Heart right ventricle (tissue), 16 donors: ENCODE measurements around the gene PRSS48. TPM values are rescaled to one million over a fixed set of nuclear protein-coding genes. Genes with fewer than 3 reads are reported as not detected.
"Not testable (repeated sequence)": the region's sequence is repeated elsewhere in the genome, so short reads cannot be mapped to it uniquely, and the experiment has no call there.

Experiments used
- ATAC-seq, 8 donors: fragments of 200-7000 bp; cut with Tn5 transposase; one replicate each; pipeline ENCODE4 v1.9.1; 2020; ENCODE audit warnings: mild to moderate bottlenecking in 8 of 8, moderate library complexity in 8 of 8, moderate number of reproducible peaks in 1 of 8
- DNase-seq, 2 donors: peaks; one replicate each; pipeline ENCODE4 v3.0.0-alpha.2; 2020
- H3K27ac ChIP-seq, 10 donors: fragments of 200-600 bp; sonication (generic) in 2 of 10; one replicate each; pipeline versions ENCODE4 v1.5.0 to v1.8.0; 2020 to 2022; ENCODE audit warnings: mild to moderate bottlenecking in 3 of 10
- H3K27me3 ChIP-seq, 7 donors: fragments of 200-600 bp; one replicate each; pipeline ENCODE4 v1.8.0; 2021 to 2022; ENCODE audit warnings: mild to moderate bottlenecking in 2 of 7
- H3K36me3 ChIP-seq, 9 donors: fragments of 200-600 bp; sonication (generic) in 1 of 9; one replicate each; pipeline versions ENCODE4 v1.5.0 to v1.8.0; 2020 to 2022; ENCODE audit warnings: mild to moderate bottlenecking in 2 of 9
- H3K4me1 ChIP-seq, 9 donors: fragments of 200-600 bp; sonication (generic) in 1 of 9; one replicate each; pipeline versions ENCODE4 v1.5.0 to v1.8.0; 2020 to 2022; ENCODE audit warnings: mild to moderate bottlenecking in 4 of 9
- H3K4me3 ChIP-seq, 10 donors: fragments of 200-600 bp; sonication (generic) in 2 of 10; one replicate each; pipeline versions ENCODE4 v1.5.0 to v1.8.0; 2020 to 2022; ENCODE audit warnings: mild to moderate bottlenecking in 7 of 10, moderate library complexity in 2 of 10
- H3K9me3 ChIP-seq, 11 donors: fragments of 200-600 bp in 10 of 11; sonication (generic) in 2 of 11; one replicate each; pipeline versions ENCODE4 v1.5.0 to v1.8.0; 2013 to 2022; ENCODE audit warnings: mild to moderate bottlenecking in 2 of 11, control low read depth in 1 of 11, moderate library complexity in 1 of 11
- CTCF ChIP-seq, 9 donors: fragments of 200-600 bp; sonication (generic) in 2 of 9; IDR thresholded peaks; one replicate each; pipeline versions ENCODE4 v1.5.0 to v1.8.0; 2021 to 2022; ENCODE audit warnings: antibody characterized with exemption in 9 of 9, mild to moderate bottlenecking in 5 of 9, moderate library complexity in 1 of 9
- WGBS, 2 donors: extraction: QIAGEN DNeasy Blood & Tissue Kit; methylation state at CpG; one replicate each; pipeline ENCODE4 v1.1.7; 2013; ENCODE audit warnings: inconsistent platforms in 1 of 2; 5-methylcytosine and 5-hydroxymethylcytosine counted together
- intact Hi-C, 10 donors: fragments of 100-400 bp; cut with DNase I; formaldehyde crosslinking; loops; one replicate each; pipeline versions ENCODE4 v1.11.1 to v1.14.2; 2022
- polyA plus RNA-seq, 2 donors: library from polyadenylated mRNA; stranded (reverse); fragments of 200-250 nt; gene quantifications; one replicate each; pipeline ENCODE4 v1.2.3, GENCODE V29; 2013
- total RNA-seq, 10 donors: library from RNA; stranded (reverse); fragmentation: NEBNext Ultra II Directional in 3 of 10; extraction: Animal tissue kit (Norgen Biotek cat#: 25700) in 3 of 10; gene quantifications; one replicate each; pipeline versions ENCODE4 v1.2.1 to v1.2.4, GENCODE V29; 2021 to 2023
- donor health status: Arrhythmogenic right ventricular cardiomyopathy.
- donor health status: ischemic (EF 13 %, LVEDD 7.1; RV severe dilation, severe dysfunction).
- donor health status: healthy with polysubstance abuse.
- donor health status: DM: no; HTN: yes; CAD: no.
- donor health status: DM: no; HTN: no; CAD: no.
- donor health status: ischemic (EF 25% LVEDD 6.9; RV normal size, moderate dysfunction).
- donor health status: ischemic (EF 25% LVEDD 5.7; RV mildly dilated, moderate dysfunction).
- donor health status: healthy.
- donor health status: DM: yes; HTN: yes; CAD: no.
- donor health status: Ischemic cardiomyopathy.
- donor health status: ischemic (EF 35%, LVEDD 5.7; RV mildly dilated, moderate dysfunction).
- donor health status: nonischemic (EF 11% LVEDD 7.7; RV severe dilation, severe dysfunction).
- donor health status: DM: yes; HTN: yes; CAD: no.
- donor health status: PGD.
- donor health status: ischemic (EF 29% LVEDD 5.4; RV normal size, mild dysfunction).
- donor health status: nonischemic (EF 23%, LVEDD 6.1; RV moderate dilation, normal function).

PRSS48 gene
- total and polyA plus RNA-seq, 12 donors: not detected

- Histone ChIP-seq H3K27me3 (no peaks in the 10 kb centered on the region), H3K4me1 (peaks cover 3 to 61% (median 40%) of the 10 kb centered on the region in 9 donors), H3K27ac (peak overlapping the region; percentile 37 to 79 (median 66)), H3K4me3 (peak overlapping the region in 7 of 10 donors; percentile 10 to 48 (median 42)), H3K36me3 (peaks cover 0 to 3% (median 0%) of the 10 kb centered on the region in 9 donors), H3K9me3 (no peaks in the 10 kb centered on the region)
- no peak for TF ChIP-seq CTCF (IDR thresholded peaks at IDR 0.05)
- intact Hi-C loops: loop anchor here in 1 of 10 donors (5.0 kb wide), 1 partner anchor 61 kb away; no protein-coding TSS in a partner anchor
- ATAC-seq (peak in 1 of 8 donors; percentile 28), DNase-seq (no peak)
- 67 to 73% methylated on average over 6 of the region's 6 CpGs for WGBS, 2 donors
Observed at GRCh38 chr4:151228189-151229119, 48.5 kb upstream of the PRSS48 start.

GRCh38 chr4:151231915-151232595 lies 44.9 kb upstream of the PRSS48 start:
- Histone ChIP-seq H3K4me3 (no peak overlapping the region), H3K27me3 (no peaks in the 10 kb centered on the region), H3K36me3 (no peaks in the 10 kb centered on the region), H3K27ac (peak overlapping the region in 2 of 10 donors; percentile 26 to 33), H3K4me1 (peaks cover 3 to 40% (median 24%) of the 10 kb centered on the region in 9 donors), H3K9me3 (no peaks in the 10 kb centered on the region)
- DNase-seq (no peak), ATAC-seq (peak in 1 of 8 donors; percentile 58)
- intact Hi-C loops: no loop called here
- no peak for TF ChIP-seq CTCF (IDR thresholded peaks at IDR 0.05)
- WGBS, 2 donors: 83 to 85% methylated on average over 7 of the region's 7 CpGs

GRCh38 chr4:151233600-151233999 lies 43.4 kb upstream of the PRSS48 start:
- Histone ChIP-seq H3K27me3 (no peaks in the 10 kb centered on the region), H3K27ac (no peak overlapping the region), H3K4me1 (peaks cover 0 to 29% (median 14%) of the 10 kb centered on the region in 9 donors), H3K4me3 (no peak overlapping the region), H3K9me3 (no peaks in the 10 kb centered on the region), H3K36me3 (no peaks in the 10 kb centered on the region)
- no peak for TF ChIP-seq CTCF (IDR thresholded peaks at IDR 0.05)
- no peak for DNase-seq
- ATAC-seq: no peak
- intact Hi-C loops: no loop called here
- WGBS, 2 donors: 80 to 91% methylated on average over 5 of the region's 5 CpGs

GRCh38 chr4:151235373-151235772 lies 41.6 kb upstream of the PRSS48 start:
- intact Hi-C loops, H3K4me3 ChIP-seq, H3K36me3 ChIP-seq, ATAC-seq, H3K27me3 ChIP-seq, H3K9me3 ChIP-seq, DNase-seq, H3K27ac ChIP-seq: not testable (repeated sequence)
- 96 to 97% methylated on average over 1 of the region's 1 CpG for WGBS, 2 donors
- H3K4me1 ChIP-seq: peaks cover 0 to 30% (median 14%) of the 10 kb centered on the region in 9 donors
